Common myeloid progenitor, CD34-positive (primary cell): ENCODE measurements around the gene HSBP1L1.
A peak's percentile ranks its signal among the peaks of the same experiment; 100 is the strongest.

Experiments used
- CTCF ChIA-PET: fragments of 350-600 bp; sonication (Branson Sonifier 250); formaldehyde crosslinking; loops from one replicate; lab custom pipeline; 2021; ENCODE audit warnings: antibody characterized with exemption; lab: Charles Lee
- POLR2A ChIA-PET: fragments of 350-600 bp; sonication (Branson Sonifier 250); formaldehyde crosslinking; loops from one replicate; lab custom pipeline; 2021; ENCODE audit warnings: antibody characterized with exemption; lab: Charles Lee
- DNase-seq, 3 donors: peaks; one replicate each; pipeline versions ENCODE4 v3.0.0 to v3.0.0-alpha.2; 2013
- H3K27ac ChIP-seq, 2 experiments: 1 replicate in 1 of 2; 2 replicates in 1 of 2; pipeline ENCODE4 v1.7.0; 2013; ENCODE audit warnings: inconsistent platforms in 2 of 2, low read length in 2 of 2, mild to moderate bottlenecking in 2 of 2, low read depth in 1 of 2, moderate library complexity in 1 of 2; ENCODE audit not compliant: severe bottlenecking in 2 of 2, insufficient read depth in 1 of 2, poor library complexity in 1 of 2
- H3K27me3 ChIP-seq, 5 experiments: replicated peaks in 2 of 5; 1 replicate in 3 of 5; 2 replicates in 2 of 5; pipeline versions ENCODE4 v1.6.1 to v1.7.0; 2013; ENCODE audit warnings: low read length in 4 of 5, mild to moderate bottlenecking in 2 of 5, moderate library complexity in 2 of 5, inconsistent platforms in 1 of 5; ENCODE audit not compliant: insufficient read depth in 5 of 5, control insufficient read depth in 4 of 5
- H3K36me3 ChIP-seq, 4 experiments: 1 replicate in 2 of 4; 2 replicates in 2 of 4; pipeline versions ENCODE4 v1.6.1 to v1.7.0; 2013; ENCODE audit warnings: low read length in 3 of 4, control low read depth in 1 of 4, mild to moderate bottlenecking in 1 of 4; ENCODE audit not compliant: control insufficient read depth in 4 of 4, insufficient read depth in 4 of 4
- H3K4me1 ChIP-seq, 4 experiments: 1 replicate in 3 of 4; 2 replicates in 1 of 4; pipeline versions ENCODE4 v1.6.1 to v1.7.1; 2013; ENCODE audit warnings: low read length in 3 of 4, mild to moderate bottlenecking in 3 of 4, control low read depth in 1 of 4, inconsistent platforms in 1 of 4, moderate library complexity in 1 of 4; ENCODE audit not compliant: control insufficient read depth in 4 of 4, insufficient read depth in 4 of 4; ENCODE audit errors: control extremely low read depth in 1 of 4
- H3K4me3 ChIP-seq, 7 experiments: 1 replicate in 4 of 7; 2 replicates in 3 of 7; pipeline versions ENCODE4 v1.5.1 to v1.7.0; 2013; ENCODE audit warnings: mild to moderate bottlenecking in 7 of 7, low read length in 6 of 7, moderate library complexity in 6 of 7, inconsistent platforms in 2 of 7, low read depth in 2 of 7, control low read depth in 1 of 7; ENCODE audit not compliant: insufficient read depth in 4 of 7, control insufficient read depth in 1 of 7; ENCODE audit errors: extremely low read depth in 1 of 7
- H3K9me3 ChIP-seq, 5 experiments: 1 replicate in 4 of 5; 2 replicates in 1 of 5; pipeline versions ENCODE4 v1.6.1 to v1.7.1; 2013; ENCODE audit warnings: low read length in 4 of 5, mild to moderate bottlenecking in 2 of 5, inconsistent platforms in 1 of 5, low read depth in 1 of 5, moderate library complexity in 1 of 5; ENCODE audit not compliant: control insufficient read depth in 4 of 5, insufficient read depth in 2 of 5; ENCODE audit errors: control extremely low read depth in 1 of 5
- WGBS: methylation state at CpG from one replicate; pipeline ENCODE4 v1.1.5; 2013; ENCODE audit not compliant: insufficient coverage; 5-methylcytosine and 5-hydroxymethylcytosine counted together

The HSBP1L1 gene

GRCh38 chr18:79982736-79983135 is 18.3 kb downstream of the HSBP1L1 start:
- ChIA-PET CTCF (interaction anchor here (1.0 to 2.0 kb wide), 9 partner anchors 11 to 177 kb away, joined by 3 to 7 read pairs (median 3); partner anchors contain the start of gene SLC66A2), POLR2A (no interaction called here)
- 9% methylated on average over 5 of the region's 6 CpGs for WGBS
- Histone ChIP-seq H3K9me3 (no peaks in the 10 kb centered on the region), H3K36me3 (peaks cover 4 to 46% (median 12%) of the 10 kb centered on the region in 4 experiments), H3K27ac (peak overlapping the region; percentile 35 to 63), H3K4me1 (peaks cover 8 to 46% (median 29%) of the 10 kb centered on the region in 4 experiments), H3K27me3 (no peaks in the 10 kb centered on the region), H3K4me3 (peak overlapping the region in 3 of 7 experiments; percentile 30 to 34 (median 32))
- DNase-seq = peak; percentile 80 to 95 (median 93)

GRCh38 chr18:79983253-79983652 is 18.8 kb downstream of the HSBP1L1 start:
- WGBS = 50% methylated on average over 1 of the region's 4 CpGs
- CTCF ChIA-PET = interaction anchor here (1.0 to 2.0 kb wide), 8 partner anchors 11 to 176 kb away, joined by 3 to 7 read pairs (median 4); partner anchors contain the start of gene SLC66A2

GRCh38 chr18:79983793-79984192 is 19.4 kb downstream of the HSBP1L1 start:
- POLR2A ChIA-PET = no interaction called here
- H3K27ac ChIP-seq = no peak overlapping the region

More at GRCh38 chr18:79983253-79983652, 18.8 kb downstream of the HSBP1L1 start:
- Histone ChIP-seq H3K9me3 (no peaks in the 10 kb centered on the region), H3K27me3 (no peaks in the 10 kb centered on the region), H3K4me3 (peak overlapping the region in 3 of 7 experiments; percentile 30 to 34 (median 32)), H3K4me1 (peaks cover 9 to 46% (median 30%) of the 10 kb centered on the region in 4 experiments), H3K27ac (peak overlapping the region; percentile 35 to 63), H3K36me3 (peaks cover 4 to 46% (median 12%) of the 10 kb centered on the region in 4 experiments)
- DNase-seq = peak in 2 of 3 donors; percentile 31 to 47
- POLR2A ChIA-PET = no interaction called here

DNA sequence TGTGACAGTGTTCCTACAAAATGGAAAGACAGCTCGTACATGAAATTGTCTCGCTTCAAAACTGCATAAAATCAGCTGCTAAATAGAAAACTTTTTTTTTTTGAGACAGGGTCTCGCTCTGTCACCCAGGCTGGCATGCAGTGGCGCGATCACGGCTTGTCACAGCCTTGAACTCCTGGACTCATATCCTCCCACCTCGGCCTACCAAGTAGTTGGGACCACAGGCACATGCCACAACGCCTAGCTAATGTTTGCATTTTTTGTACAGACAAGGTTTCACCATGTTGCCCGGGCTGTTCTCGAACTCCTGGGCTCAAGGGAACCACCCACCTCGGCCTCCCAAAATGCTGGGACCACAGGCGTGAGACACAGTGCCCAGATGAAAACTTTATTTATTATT is 20.7 kb downstream of the HSBP1L1 start:
- DNase-seq = no peak
- no peaks in the 10 kb centered on the region for H3K27me3 ChIP-seq
- 90% methylated on average over 11 of the region's 12 CpGs for WGBS
- no peaks in the 10 kb centered on the region for H3K9me3 ChIP-seq
- H3K27ac ChIP-seq = peak overlapping the region in 1 of 2 experiments; percentile 47
- ChIA-PET CTCF (interaction anchor here (0.7 to 1.8 kb wide), 4 partner anchors 11 to 50 kb away, joined by 3 to 6 read pairs (median 4); partner anchors contain the start of gene SLC66A2), POLR2A (interaction anchor here (0.6 kb wide), 1 partner anchor 195 kb away, joined by 4 read pairs; no protein-coding TSS in a partner anchor)
- peaks cover 4 to 35% (median 10%) of the 10 kb centered on the region in 4 experiments for H3K36me3 ChIP-seq
- H3K4me3 ChIP-seq = no peak overlapping the region
- peaks cover 9 to 46% (median 39%) of the 10 kb centered on the region in 4 experiments for H3K4me1 ChIP-seq

More at GRCh38 chr18:79983793-79984192, 19.4 kb downstream of the HSBP1L1 start:
- no peak overlapping the region for H3K4me3 ChIP-seq
- WGBS = 99% methylated on average over 7 of the region's 7 CpGs
- CTCF ChIA-PET = interaction anchor here (1.2 to 2.0 kb wide), 7 partner anchors 9 to 175 kb away, joined by 3 to 7 read pairs (median 4); no protein-coding TSS in a partner anchor
- H3K9me3 ChIP-seq = no peaks in the 10 kb centered on the region
- H3K36me3 ChIP-seq = peaks cover 4 to 46% (median 12%) of the 10 kb centered on the region in 4 experiments
- no peak for DNase-seq
- H3K4me1 ChIP-seq = peaks cover 9 to 46% (median 32%) of the 10 kb centered on the region in 4 experiments
- H3K27me3 ChIP-seq = no peaks in the 10 kb centered on the region

DNA sequence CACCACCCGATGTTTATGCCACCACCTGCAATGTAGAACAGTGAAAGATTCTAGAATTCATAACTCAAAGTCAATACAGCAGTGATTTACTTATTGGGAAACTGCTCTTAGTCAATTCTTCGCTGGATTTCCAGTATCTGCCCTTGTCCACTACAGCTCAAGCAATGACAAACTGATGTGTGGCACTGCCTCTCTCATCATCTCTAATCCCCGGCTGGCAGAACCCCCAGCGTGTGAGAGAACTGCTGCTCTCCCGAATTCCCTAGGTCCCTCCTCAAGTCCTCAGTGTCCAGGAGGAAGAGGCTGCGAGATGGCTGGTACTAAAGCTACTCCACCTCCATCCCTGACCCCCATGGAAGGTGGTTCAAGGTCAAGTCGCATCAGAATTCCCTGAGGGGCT is 22.3 kb downstream of the HSBP1L1 start:
- WGBS = 90% methylated on average over 7 of the region's 7 CpGs
- CTCF ChIA-PET = interaction anchor here (0.6 to 2.0 kb wide), 4 partner anchors 12 to 188 kb away, joined by 3 to 4 read pairs (median 4); no protein-coding TSS in a partner anchor
- peak overlapping the region in 5 of 7 experiments; percentile 32 to 99 (median 94) for H3K4me3 ChIP-seq

GRCh38 chr18:79987566-79987965 is 23.1 kb downstream of the HSBP1L1 start:
- no peaks in the 10 kb centered on the region for H3K27me3 ChIP-seq
- H3K36me3 ChIP-seq = peaks cover 0 to 26% (median 10%) of the 10 kb centered on the region in 4 experiments
- no peaks in the 10 kb centered on the region for H3K9me3 ChIP-seq
- peak overlapping the region; percentile 72 to 90 for H3K27ac ChIP-seq
- ChIA-PET CTCF (interaction anchor here (0.8 to 2.0 kb wide), 6 partner anchors 11 to 189 kb away, joined by 3 to 5 read pairs (median 4); no protein-coding TSS in a partner anchor), POLR2A (interaction anchor here (0.6 kb wide), 1 partner anchor 46 kb away, joined by 6 read pairs; no protein-coding TSS in a partner anchor)
- peak overlapping the region; percentile 57 to 99 (median 87) for H3K4me3 ChIP-seq
- peaks cover 11 to 40% (median 34%) of the 10 kb centered on the region in 4 experiments for H3K4me1 ChIP-seq
- 0% methylated on average over 3 of the region's 6 CpGs for WGBS
- peak in 2 of 3 donors; percentile 26 to 42 for DNase-seq

More for the DNA sequence above, 22.3 kb downstream of the HSBP1L1 start:
- Histone ChIP-seq H3K4me1 (peaks cover 11 to 45% (median 39%) of the 10 kb centered on the region in 4 experiments), H3K27me3 (no peaks in the 10 kb centered on the region), H3K27ac (peak overlapping the region in 1 of 2 experiments; percentile 22), H3K9me3 (no peaks in the 10 kb centered on the region), H3K36me3 (peaks cover 0 to 34% (median 10%) of the 10 kb centered on the region in 4 experiments)
- no peak for DNase-seq
- POLR2A ChIA-PET = no interaction called here
